ENCODE results near the gene NDUFA8. TPM values are rescaled to one million over a fixed set of nuclear protein-coding genes. Genes with fewer than 3 reads are reported as not detected.
A peak's percentile ranks its signal among the peaks of the same experiment; 100 is the strongest.

The NDUFA8 gene
- total RNA-seq, 1 experiment from 2014 or later = 60.7 TPM

DNA sequence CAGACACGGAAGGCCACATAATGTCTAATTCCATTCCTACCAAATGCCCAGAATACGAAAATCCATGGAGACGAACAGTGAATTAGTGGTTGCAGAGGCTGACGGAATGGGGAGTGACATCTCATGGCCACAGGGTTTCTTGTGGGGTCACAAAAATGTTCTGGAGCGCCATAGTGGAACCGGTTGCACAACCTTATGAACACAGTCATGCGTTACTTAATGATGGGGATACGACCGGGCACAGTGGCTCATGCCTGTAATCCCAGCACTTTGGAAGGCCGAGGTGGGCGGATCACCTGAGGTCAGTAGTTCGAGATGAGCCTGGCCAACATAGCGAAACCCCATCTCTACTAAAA, 40.4 kb downstream of the NDUFA8 start:
- Histone ChIP-seq H3K23ac (ENCODE audit: insufficient read length, low read depth, low read length) (no peak overlapping the region), H3K4me1 (ENCODE audit: insufficient read depth, low read length) (peaks cover 5% of the 10 kb centered on the region; the same call in 1 of the 2 replicates), H2BK15ac (ENCODE audit: low read depth, low read length) (no peak overlapping the region), H3K79me1 (ENCODE audit: insufficient read depth, low read depth, low read length, poor library complexity, severe bottlenecking) (no peaks in the 10 kb centered on the region), H2AFZ (ENCODE audit: low read length) (no peak overlapping the region), H2BK12ac (ENCODE audit: insufficient read length, low read depth, low read length) (no peak overlapping the region), H2BK120ac (ENCODE audit: low read depth, low read length, poor library complexity, severe bottlenecking) (no peak overlapping the region), H3K56ac (ENCODE audit: insufficient read length, low read depth, low read length) (no peak overlapping the region), H3K14ac (ENCODE audit: insufficient read depth, low read length) (no peak overlapping the region), H4K91ac (ENCODE audit: insufficient read length, low read depth, low read length) (no peak overlapping the region), H4K8ac (replicated peaks; ENCODE audit: insufficient read length, low read depth, low read length) (no peak overlapping the region), H3K4me2 (ENCODE audit: insufficient read depth, insufficient read length, low read length) (no peak overlapping the region), H3K79me2 (ENCODE audit: insufficient read depth, low read length) (no peaks in the 10 kb centered on the region), H3K27ac (ENCODE audit: insufficient read length, low read depth, low read length) (no peak overlapping the region), H3K23me2 (ENCODE audit: insufficient read length, low read depth, low read length, poor library complexity, severe bottlenecking) (no peaks in the 10 kb centered on the region), H2BK5ac (ENCODE audit: insufficient read length, low read length) (no peak overlapping the region), H2AK5ac (ENCODE audit: insufficient read length, low read length) (no peak overlapping the region), H2BK20ac (ENCODE audit: low read depth, low read length, poor library complexity, severe bottlenecking) (no peak overlapping the region), H3K9ac (ENCODE audit: extremely low read depth, insufficient read length, low read length) (no peak overlapping the region), H4K5ac (ENCODE audit: insufficient read length, low read depth, low read length) (no peak overlapping the region), H3K18ac (ENCODE audit: insufficient read length, low read depth, low read length) (no peak overlapping the region), H4K20me1 (ENCODE audit: control insufficient read depth, insufficient read depth, insufficient read length) (no peaks in the 10 kb centered on the region), H3K27me3 (ENCODE audit: insufficient read depth, low read length) (no peaks in the 10 kb centered on the region), H3T11ph (ENCODE audit: low read length) (no peak overlapping the region), H3K9me3 (ENCODE audit: control insufficient read depth, low read depth, low read length) (no peaks in the 10 kb centered on the region), H3K4ac (ENCODE audit: low read depth, low read length) (no peak overlapping the region)
- TF ChIP-seq, protein P1, sequence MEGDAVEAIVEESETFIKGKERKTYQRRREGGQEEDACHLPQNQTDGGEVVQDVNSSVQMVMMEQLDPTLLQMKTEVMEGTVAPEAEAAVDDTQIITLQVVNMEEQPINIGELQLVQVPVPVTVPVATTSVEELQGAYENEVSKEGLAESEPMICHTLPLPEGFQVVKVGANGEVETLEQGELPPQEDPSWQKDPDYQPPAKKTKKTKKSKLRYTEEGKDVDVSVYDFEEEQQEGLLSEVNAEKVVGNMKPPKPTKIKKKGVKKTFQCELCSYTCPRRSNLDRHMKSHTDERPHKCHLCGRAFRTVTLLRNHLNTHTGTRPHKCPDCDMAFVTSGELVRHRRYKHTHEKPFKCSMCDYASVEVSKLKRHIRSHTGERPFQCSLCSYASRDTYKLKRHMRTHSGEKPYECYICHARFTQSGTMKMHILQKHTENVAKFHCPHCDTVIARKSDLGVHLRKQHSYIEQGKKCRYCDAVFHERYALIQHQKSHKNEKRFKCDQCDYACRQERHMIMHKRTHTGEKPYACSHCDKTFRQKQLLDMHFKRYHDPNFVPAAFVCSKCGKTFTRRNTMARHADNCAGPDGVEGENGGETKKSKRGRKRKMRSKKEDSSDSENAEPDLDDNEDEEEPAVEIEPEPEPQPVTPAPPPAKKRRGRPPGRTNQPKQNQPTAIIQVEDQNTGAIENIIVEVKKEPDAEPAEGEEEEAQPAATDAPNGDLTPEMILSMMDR (conservative IDR thresholded peaks at IDR 0.05) = no peak
- Mint-ChIP-seq H3K9me3 (no peaks in the 10 kb centered on the region), H3K27me3 (ENCODE audit: low read depth) (no peaks in the 10 kb centered on the region; the same call in 1 of the 2 replicates), H3K4me3 (no peak overlapping the region), H3K27ac (peak overlapping the region in 1 of 3 experiments; percentile 45; a peak in 2 of 7 replicates), H3K4me1 (peaks cover 24% of the 10 kb centered on the region in 2 experiments), H3K36me3 (ENCODE audit: insufficient read depth in 1 of 3, low read depth in 3 of 3) (no peaks in the 10 kb centered on the region)
- WGBS (ENCODE audit: extremely low coverage, insufficient read length, low lambda C conversion rate) = no CpG with 5 or more reads among the region's 13 CpGs
- no peak for DNase-seq

Measured in H9 (cell line).